GM12875 (cell line): ENCODE measurements around the gene IQUB.

Source experiments
- H3K4me3 ChIP-seq: one replicate; pipeline ENCODE4 v1.5.1; 2011; ENCODE audit warnings: low read depth, low read length, control low read depth
- CTCF ChIP-seq: IDR thresholded peaks from 2 replicates; pipeline ENCODE4 v1.5.1; 2011; ENCODE audit warnings: low read depth, mild to moderate bottlenecking, control low read depth, inconsistent platforms, low read length, moderate library complexity, borderline replicate concordance; ENCODE audit not compliant: insufficient read depth

The IQUB gene

GRCh38 chr7:123573341-123573740, 38.9 kb upstream of the IQUB start:
- no peak for TF ChIP-seq CTCF
- no peak overlapping the region for H3K4me3 ChIP-seq

- TF ChIP-seq CTCF = no peak
- no peak overlapping the region for H3K4me3 ChIP-seq
Measured at GRCh38 chr7:123571684-123572083, 37.3 kb upstream of the IQUB start.

GRCh38 chr7:123571187-123571586, 36.8 kb upstream of the IQUB start:
- no peak for TF ChIP-seq CTCF
- H3K4me3 ChIP-seq = no peak overlapping the region

GRCh38 chr7:123570390-123571182, 36.2 kb upstream of the IQUB start:
- no peak overlapping the region for H3K4me3 ChIP-seq
- no peak for TF ChIP-seq CTCF

- no peak for TF ChIP-seq CTCF
- H3K4me3 ChIP-seq = no peak overlapping the region
Measured at GRCh38 chr7:123569352-123570010, 35.1 kb upstream of the IQUB start.

GRCh38 chr7:123562121-123562520, 27.7 kb upstream of the IQUB start:
- no peak overlapping the region for H3K4me3 ChIP-seq
- TF ChIP-seq CTCF = no peak
